OCI-LY1 (cell line): ENCODE data around the gene ZAR1L.
"Not testable (repeated sequence)": the region's sequence is repeated elsewhere in the genome, so short reads cannot be mapped to it uniquely, and the experiment has no call there.

Experiments
- H2AFZ ChIP-seq: fragments of 200-600 bp; sonication (generic), shearing (Covaris generic); 2 replicates; pipeline ENCODE4 v1.6.0; 2014; ENCODE audit warnings: antibody characterized with exemption, mild to moderate bottlenecking, low read length
- H3F3A ChIP-seq: fragments of 200-600 bp; sonication (generic), shearing (Covaris generic); 2 replicates; pipeline ENCODE4 v1.6.0; 2014; ENCODE audit warnings: mild to moderate bottlenecking, antibody characterized with exemption, low read length, moderate library complexity; ENCODE audit not compliant: insufficient read depth
- H3K27ac ChIP-seq: fragments of 200-600 bp; sonication (generic); 2 replicates; pipeline ENCODE4 v1.5.1; 2014; ENCODE audit warnings: low read length, mixed run types, mild to moderate bottlenecking, low read depth; ENCODE audit not compliant: poor library complexity, severe bottlenecking
- H3K27me3 ChIP-seq: fragments of 200-600 bp; sonication (generic); 2 replicates; pipeline ENCODE4 v1.6.0; 2014; ENCODE audit warnings: antibody characterized with exemption, mild to moderate bottlenecking, low read length, moderate library complexity; ENCODE audit not compliant: insufficient read depth
- H3K36me3 ChIP-seq: fragments of 200-600 bp; sonication (generic); 2 replicates; pipeline ENCODE4 v1.6.1; 2014; ENCODE audit warnings: mild to moderate bottlenecking, antibody characterized with exemption, low read length, moderate library complexity, mixed read lengths; ENCODE audit not compliant: insufficient read depth
- H3K4me1 ChIP-seq: fragments of 200-600 bp; sonication (generic); 2 replicates; pipeline ENCODE4 v1.5.1; 2014; ENCODE audit warnings: mild to moderate bottlenecking, low read length, moderate library complexity; ENCODE audit not compliant: insufficient read depth, severe bottlenecking
- H3K4me2 ChIP-seq: fragments of 200-600 bp; sonication (generic), shearing (Covaris generic); 2 replicates; pipeline ENCODE4 v1.6.1; 2014; ENCODE audit warnings: low read length
- H3K4me3 ChIP-seq: fragments of 200-600 bp; sonication (generic); 2 replicates; pipeline ENCODE4 v1.5.1; 2014; ENCODE audit warnings: low read length, low read depth, mild to moderate bottlenecking, mixed read lengths; ENCODE audit not compliant: poor library complexity, severe bottlenecking
- H3K79me2 ChIP-seq: fragments of 200-600 bp; shearing (Covaris generic); 2 replicates; pipeline ENCODE4 v1.6.1; 2016; ENCODE audit warnings: mixed run types, low read length, mixed read lengths; ENCODE audit not compliant: insufficient read depth
- H3K9ac ChIP-seq: fragments of 200-600 bp; sonication (generic), shearing (Covaris generic); 2 replicates; pipeline ENCODE4 v1.6.1; 2014; ENCODE audit warnings: mild to moderate bottlenecking, low read length, mixed read lengths
- H3K9me2 ChIP-seq: fragments of 200-600 bp; sonication (generic), shearing (Covaris generic); 2 replicates; pipeline ENCODE4 v1.6.1; 2014; ENCODE audit warnings: low read depth, mild to moderate bottlenecking, low read length, mixed read lengths
- H3K9me3 ChIP-seq: fragments of 200-600 bp; shearing (Covaris generic); 2 replicates; pipeline ENCODE4 v1.6.1; 2014; ENCODE audit warnings: low read length, mixed read lengths
- H4K20me1 ChIP-seq: fragments of 200-600 bp; sonication (generic), shearing (Covaris generic); 2 replicates; pipeline ENCODE4 v1.6.0; 2016; ENCODE audit warnings: mild to moderate bottlenecking, low read length; ENCODE audit not compliant: insufficient read depth
- EZH2 ChIP-seq: fragments of 200-600 bp; sonication (generic), shearing (Covaris generic); IDR thresholded peaks from 2 replicates; pipeline ENCODE4 v1.8.0; 2017; ENCODE audit warnings: borderline replicate concordance, mixed run types, mild to moderate bottlenecking, antibody characterized with exemption, low read length, moderate library complexity, mixed read lengths
- TF ChIP-seq, protein P1 (sequence below): fragments of 200-600 bp; sonication (generic), shearing (Covaris generic); IDR thresholded peaks from 2 replicates; pipeline ENCODE4 v1.5.1; 2017; ENCODE audit warnings: mild to moderate bottlenecking, antibody characterized with exemption, low read length, moderate library complexity, mixed read lengths

Gene ZAR1L

GRCh38 chr13:32354040-32354439 lies 38.9 kb upstream of the ZAR1L start:
- Histone ChIP-seq H3K79me2 (no peaks in the 10 kb centered on the region), H3K4me2 (no peak overlapping the region), H3F3A (no peaks in the 10 kb centered on the region), H3K9me2 (no peaks in the 10 kb centered on the region), H3K9ac (no peak overlapping the region), H2AFZ (no peak overlapping the region), H3K27ac (no peak overlapping the region), H3K27me3 (no peaks in the 10 kb centered on the region), H4K20me1 (no peaks in the 10 kb centered on the region), H3K36me3 (peaks cover 30% of the 10 kb centered on the region), H3K9me3 (no peaks in the 10 kb centered on the region), H3K4me3 (no peak overlapping the region), H3K4me1 (no peaks in the 10 kb centered on the region)
- TF ChIP-seq EZH2 = no peak
- TF ChIP-seq, protein P1, sequence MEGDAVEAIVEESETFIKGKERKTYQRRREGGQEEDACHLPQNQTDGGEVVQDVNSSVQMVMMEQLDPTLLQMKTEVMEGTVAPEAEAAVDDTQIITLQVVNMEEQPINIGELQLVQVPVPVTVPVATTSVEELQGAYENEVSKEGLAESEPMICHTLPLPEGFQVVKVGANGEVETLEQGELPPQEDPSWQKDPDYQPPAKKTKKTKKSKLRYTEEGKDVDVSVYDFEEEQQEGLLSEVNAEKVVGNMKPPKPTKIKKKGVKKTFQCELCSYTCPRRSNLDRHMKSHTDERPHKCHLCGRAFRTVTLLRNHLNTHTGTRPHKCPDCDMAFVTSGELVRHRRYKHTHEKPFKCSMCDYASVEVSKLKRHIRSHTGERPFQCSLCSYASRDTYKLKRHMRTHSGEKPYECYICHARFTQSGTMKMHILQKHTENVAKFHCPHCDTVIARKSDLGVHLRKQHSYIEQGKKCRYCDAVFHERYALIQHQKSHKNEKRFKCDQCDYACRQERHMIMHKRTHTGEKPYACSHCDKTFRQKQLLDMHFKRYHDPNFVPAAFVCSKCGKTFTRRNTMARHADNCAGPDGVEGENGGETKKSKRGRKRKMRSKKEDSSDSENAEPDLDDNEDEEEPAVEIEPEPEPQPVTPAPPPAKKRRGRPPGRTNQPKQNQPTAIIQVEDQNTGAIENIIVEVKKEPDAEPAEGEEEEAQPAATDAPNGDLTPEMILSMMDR = no peak

DNA sequence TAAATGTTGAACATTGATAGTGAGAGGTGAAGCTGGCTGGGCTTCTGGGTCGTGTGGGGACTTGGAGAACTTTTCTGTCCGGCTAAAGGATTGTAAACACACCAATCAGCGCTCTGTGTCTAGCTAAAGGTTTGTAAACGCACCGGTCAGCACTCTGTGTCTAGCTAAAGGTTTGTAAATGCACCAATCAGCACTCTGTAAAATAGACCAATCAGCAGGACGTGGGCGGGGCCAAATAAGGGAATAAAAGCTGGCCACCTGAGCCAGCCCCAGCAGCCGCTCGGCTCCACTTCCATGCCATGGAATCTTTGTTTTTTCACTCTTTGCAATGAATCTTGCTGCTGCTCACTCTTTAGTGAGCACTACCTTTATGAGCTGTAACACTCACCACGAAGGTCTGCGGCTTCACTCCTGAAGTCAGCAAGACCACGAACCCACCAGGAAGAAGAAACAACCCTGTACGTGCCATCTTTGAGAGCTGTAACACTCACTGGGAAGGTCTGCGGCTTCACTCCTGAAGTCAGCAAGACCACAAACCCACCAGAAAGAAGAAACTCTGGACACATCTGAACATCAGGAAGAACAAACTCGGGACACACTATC lies 35.8 kb upstream of the ZAR1L start:
- peaks cover 41% of the 10 kb centered on the region for H3K36me3 ChIP-seq
- not testable (repeated sequence) for H3F3A ChIP-seq, H3K4me2 ChIP-seq, H4K20me1 ChIP-seq, H3K79me2 ChIP-seq, H3K9me3 ChIP-seq, H3K27ac ChIP-seq, H3K9me2 ChIP-seq, H2AFZ ChIP-seq, H3K4me1 ChIP-seq, H3K27me3 ChIP-seq, H3K9ac ChIP-seq, H3K4me3 ChIP-seq

GRCh38 chr13:32347651-32348050 lies 32.5 kb upstream of the ZAR1L start:
- Histone ChIP-seq H3K4me1 (no peaks in the 10 kb centered on the region), H3K9me2 (no peaks in the 10 kb centered on the region), H3K9me3 (no peaks in the 10 kb centered on the region), H4K20me1 (no peaks in the 10 kb centered on the region), H3F3A (no peaks in the 10 kb centered on the region; the same call in 1 of the 2 replicates), H3K27me3 (no peaks in the 10 kb centered on the region), H3K27ac (no peak overlapping the region), H3K4me3 (no peak overlapping the region), H3K9ac (no peak overlapping the region), H2AFZ (no peak overlapping the region), H3K36me3 (peaks cover 39% of the 10 kb centered on the region), H3K4me2 (no peak overlapping the region), H3K79me2 (no peaks in the 10 kb centered on the region)
- TF ChIP-seq, protein P1 = no peak
- TF ChIP-seq EZH2 = no peak

DNA sequence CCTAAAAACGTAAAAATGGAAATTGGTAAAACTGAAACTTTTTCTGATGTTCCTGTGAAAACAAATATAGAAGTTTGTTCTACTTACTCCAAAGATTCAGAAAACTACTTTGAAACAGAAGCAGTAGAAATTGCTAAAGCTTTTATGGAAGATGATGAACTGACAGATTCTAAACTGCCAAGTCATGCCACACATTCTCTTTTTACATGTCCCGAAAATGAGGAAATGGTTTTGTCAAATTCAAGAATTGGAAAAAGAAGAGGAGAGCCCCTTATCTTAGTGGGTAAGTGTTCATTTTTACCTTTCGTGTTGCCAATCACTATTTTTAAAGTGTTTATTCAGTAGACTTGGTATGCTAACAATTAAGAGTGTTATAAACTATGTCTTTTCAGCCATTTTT lies 25.8 kb upstream of the ZAR1L start:
- H2AFZ ChIP-seq = no peak overlapping the region
- H3K27me3 ChIP-seq = no peaks in the 10 kb centered on the region
- peaks cover 12% of the 10 kb centered on the region; the same call in 1 of the 2 replicates for H3K9me3 ChIP-seq
- H4K20me1 ChIP-seq = no peaks in the 10 kb centered on the region
- no peak overlapping the region for H3K4me2 ChIP-seq
- peaks cover 25% of the 10 kb centered on the region for H3K36me3 ChIP-seq
- no peaks in the 10 kb centered on the region for H3K9me2 ChIP-seq
- no peak overlapping the region for H3K9ac ChIP-seq
- H3K79me2 ChIP-seq = no peaks in the 10 kb centered on the region
- no peak for TF ChIP-seq EZH2
- TF ChIP-seq, protein P1 = no peak
- no peaks in the 10 kb centered on the region; the same call in 1 of the 2 replicates for H3F3A ChIP-seq
- H3K4me3 ChIP-seq = no peak overlapping the region
- H3K4me1 ChIP-seq = no peaks in the 10 kb centered on the region
- no peak overlapping the region for H3K27ac ChIP-seq
